Neural progenitor cell (in vitro differentiated cells): ENCODE results near the gene FHL3. TPM values are rescaled to one million over a fixed set of nuclear protein-coding genes. Genes with fewer than 3 reads are reported as not detected.

ENCODE experiments used
- DNase-seq: peaks from one replicate; pipeline ENCODE4 v3.0.0-alpha.2; 2016; ENCODE audit warnings: low spot score
- H2AFZ ChIP-seq: fragments of 200-600 bp; sonication (generic); replicated peaks from 2 replicates; pipeline ENCODE4 v1.6.1; 2016; ENCODE audit warnings: antibody characterized with exemption
- H3F3A ChIP-seq: fragments of 200-600 bp; sonication (generic); 2 replicates; pipeline ENCODE4 v1.6.1; 2016; ENCODE audit warnings: antibody characterized with exemption, low read depth
- H3K27ac ChIP-seq: fragments of 200-600 bp; sonication (generic); 2 replicates; pipeline ENCODE4 v1.5.1; 2016; ENCODE audit warnings: mild to moderate bottlenecking
- H3K27me3 ChIP-seq: fragments of 200-600 bp; sonication (generic); 2 replicates; pipeline ENCODE4 v1.6.1; 2016; ENCODE audit warnings: mild to moderate bottlenecking, moderate library complexity
- H3K36me3 ChIP-seq: fragments of 200-600 bp; sonication (generic); 2 replicates; pipeline ENCODE4 v1.5.1; 2016
- H3K4me1 ChIP-seq: fragments of 200-600 bp; sonication (generic); 2 replicates; pipeline ENCODE4 v1.6.1; 2016; ENCODE audit warnings: mixed run types
- H3K4me2 ChIP-seq: fragments of 200-600 bp; sonication (generic); 2 replicates; pipeline ENCODE4 v1.6.1; 2016
- H3K4me3 ChIP-seq: fragments of 200-600 bp; sonication (generic); 2 replicates; pipeline ENCODE4 v1.5.1; 2016
- H3K79me2 ChIP-seq: fragments of 200-600 bp; sonication (generic); 2 replicates; pipeline ENCODE4 v1.6.1; 2016; ENCODE audit warnings: low read depth
- H3K9ac ChIP-seq: fragments of 200-600 bp; sonication (generic); 2 replicates; pipeline ENCODE4 v1.6.1; 2016
- H3K9me3 ChIP-seq: fragments of 200-600 bp; sonication (generic); 2 replicates; pipeline ENCODE4 v1.5.1; 2016; ENCODE audit warnings: low read depth
- H4K20me1 ChIP-seq: fragments of 200-600 bp; sonication (generic); 2 replicates; pipeline ENCODE4 v1.6.1; 2016; ENCODE audit warnings: low read depth
- H3K27ac Mint-ChIP-seq: 3 replicates; pipeline ENCODE4 v1.8.0; 2021; ENCODE audit warnings: mixed read lengths
- H3K27me3 Mint-ChIP-seq: 2 replicates; pipeline ENCODE4 v1.8.0; 2022; ENCODE audit warnings: low read depth, mild to moderate bottlenecking, inconsistent platforms, moderate library complexity, mixed read lengths; ENCODE audit not compliant: insufficient read depth
- H3K36me3 Mint-ChIP-seq: 3 replicates; pipeline ENCODE4 v1.8.0; 2021; ENCODE audit warnings: mixed read lengths
- H3K4me1 Mint-ChIP-seq: 3 replicates; pipeline ENCODE4 v1.8.0; 2021; ENCODE audit warnings: mixed read lengths
- H3K4me3 Mint-ChIP-seq: 3 replicates; pipeline ENCODE4 v1.8.0; 2021; ENCODE audit warnings: mild to moderate bottlenecking, moderate library complexity, mixed read lengths
- H3K9me3 Mint-ChIP-seq: 3 replicates; pipeline ENCODE4 v1.8.0; 2020; ENCODE audit warnings: mixed read lengths
- EZH2 ChIP-seq: fragments of 200-600 bp; sonication (generic); IDR thresholded peaks from 2 replicates; pipeline ENCODE4 v1.6.1; 2017; ENCODE audit warnings: antibody characterized with exemption, mild to moderate bottlenecking, moderate library complexity
- EZH2phosphoT487 ChIP-seq: fragments of 200-600 bp; sonication (generic); IDR thresholded peaks from 2 replicates; pipeline ENCODE4 v1.6.1; 2017; ENCODE audit warnings: antibody characterized with exemption
- total RNA-seq: library from RNA; depleted of rRNA; stranded (reverse); fragments of >200 nt; gene quantifications from 2 replicates; pipeline ENCODE4 v1.2.3, GENCODE V29; 2015; ENCODE audit warnings: low replicate concordance
- TF ChIP-seq, protein P1 (sequence below): fragments of 200-600 bp; sonication (generic); IDR thresholded peaks from 2 replicates; pipeline ENCODE4 v1.5.1; 2017; ENCODE audit warnings: antibody characterized with exemption, mild to moderate bottlenecking

The FHL3 gene
- total RNA-seq, 1 donor from 2014 or later: 8.1 TPM

DNA sequence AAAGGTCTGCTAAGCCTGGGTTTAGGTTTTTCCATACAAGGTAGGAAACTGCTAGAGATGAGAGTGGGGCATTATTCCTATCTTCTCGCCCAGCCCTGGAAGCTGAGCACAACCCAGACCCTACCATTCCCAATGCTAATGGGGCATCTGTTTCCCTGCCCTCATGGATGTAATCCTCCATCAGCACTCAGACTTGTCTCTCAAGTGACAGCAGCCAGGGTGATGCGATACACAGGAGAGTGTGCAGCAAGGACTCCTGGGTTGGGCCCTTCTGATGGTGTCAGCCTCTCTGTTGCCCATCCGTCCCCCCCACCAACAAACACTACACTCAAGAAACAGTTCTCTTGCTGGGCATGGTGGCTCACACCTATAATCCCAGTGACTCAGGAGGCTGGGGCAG, 52.6 kb downstream of the FHL3 start:
- no peak overlapping the region for H2AFZ ChIP-seq
- H3K79me2 ChIP-seq: no peaks in the 10 kb centered on the region
- H3K4me3 ChIP-seq: no peak overlapping the region
- no peaks in the 10 kb centered on the region for H3K36me3 ChIP-seq
- H3K4me1 ChIP-seq: peaks cover 8% of the 10 kb centered on the region
- H3K27ac ChIP-seq: no peak overlapping the region
- no peaks in the 10 kb centered on the region for H3K9me3 Mint-ChIP-seq
- no peak for DNase-seq
- peaks cover 7% of the 10 kb centered on the region for H3K4me1 Mint-ChIP-seq
- H3K4me2 ChIP-seq: no peak overlapping the region
- H3K36me3 Mint-ChIP-seq: peaks cover 5% of the 10 kb centered on the region
- H3K27me3 ChIP-seq: no peaks in the 10 kb centered on the region
- peaks cover 2% of the 10 kb centered on the region for H3K27me3 Mint-ChIP-seq
- H3K9me3 ChIP-seq: no peaks in the 10 kb centered on the region
- H3K9ac ChIP-seq: no peak overlapping the region
- H3K27ac Mint-ChIP-seq: no peak overlapping the region
- H3K4me3 Mint-ChIP-seq: no peak overlapping the region
- H3F3A ChIP-seq: peaks cover 11% of the 10 kb centered on the region
- H4K20me1 ChIP-seq: no peaks in the 10 kb centered on the region
- TF ChIP-seq EZH2: no peak
- TF ChIP-seq, protein P1, sequence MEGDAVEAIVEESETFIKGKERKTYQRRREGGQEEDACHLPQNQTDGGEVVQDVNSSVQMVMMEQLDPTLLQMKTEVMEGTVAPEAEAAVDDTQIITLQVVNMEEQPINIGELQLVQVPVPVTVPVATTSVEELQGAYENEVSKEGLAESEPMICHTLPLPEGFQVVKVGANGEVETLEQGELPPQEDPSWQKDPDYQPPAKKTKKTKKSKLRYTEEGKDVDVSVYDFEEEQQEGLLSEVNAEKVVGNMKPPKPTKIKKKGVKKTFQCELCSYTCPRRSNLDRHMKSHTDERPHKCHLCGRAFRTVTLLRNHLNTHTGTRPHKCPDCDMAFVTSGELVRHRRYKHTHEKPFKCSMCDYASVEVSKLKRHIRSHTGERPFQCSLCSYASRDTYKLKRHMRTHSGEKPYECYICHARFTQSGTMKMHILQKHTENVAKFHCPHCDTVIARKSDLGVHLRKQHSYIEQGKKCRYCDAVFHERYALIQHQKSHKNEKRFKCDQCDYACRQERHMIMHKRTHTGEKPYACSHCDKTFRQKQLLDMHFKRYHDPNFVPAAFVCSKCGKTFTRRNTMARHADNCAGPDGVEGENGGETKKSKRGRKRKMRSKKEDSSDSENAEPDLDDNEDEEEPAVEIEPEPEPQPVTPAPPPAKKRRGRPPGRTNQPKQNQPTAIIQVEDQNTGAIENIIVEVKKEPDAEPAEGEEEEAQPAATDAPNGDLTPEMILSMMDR: no peak

DNA sequence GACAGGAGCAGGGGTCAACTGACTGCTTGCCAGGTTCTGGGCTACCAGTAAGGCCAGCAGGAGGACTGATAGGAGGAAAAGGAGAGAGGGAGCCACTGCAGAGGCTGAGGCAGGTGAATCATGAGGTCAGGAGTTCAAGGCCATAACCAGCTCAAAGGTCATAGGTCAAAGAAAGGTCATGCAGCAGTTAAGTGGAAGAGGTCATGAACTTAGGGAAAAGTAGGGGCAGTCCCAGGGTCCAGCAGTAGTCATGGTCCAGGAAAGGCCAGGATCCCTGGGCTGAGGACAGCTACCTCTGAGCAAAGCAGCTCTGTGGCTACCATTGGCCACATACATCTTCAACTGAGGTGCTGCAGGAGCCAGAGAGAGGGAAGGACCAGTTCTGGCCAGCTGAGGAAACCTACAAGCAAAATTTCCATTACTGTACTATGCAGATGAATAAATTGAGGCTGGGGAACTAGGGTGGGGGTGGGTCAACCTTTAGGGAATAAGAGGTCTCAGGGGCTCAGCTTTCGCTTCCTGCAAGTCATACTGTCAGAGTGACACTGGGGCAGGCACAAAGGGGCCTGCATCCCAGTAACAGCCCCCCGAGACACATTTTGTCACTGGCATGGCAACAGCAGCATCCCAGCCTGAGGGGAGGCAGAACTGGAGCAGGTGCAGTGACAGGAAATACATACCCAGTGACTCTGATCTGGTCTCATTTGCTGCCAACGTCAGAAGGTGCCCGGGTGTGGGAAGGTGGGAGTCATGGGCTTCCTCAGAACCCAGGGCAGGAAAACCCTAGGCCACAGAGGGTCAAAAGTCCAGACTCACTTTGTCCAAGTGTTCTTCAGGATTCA, 53.3 kb downstream of the FHL3 start:
- Mint-ChIP-seq H3K4me3 (no peak overlapping the region), H3K9me3 (no peaks in the 10 kb centered on the region), H3K27me3 (peaks cover 2% of the 10 kb centered on the region), H3K36me3 (peaks cover 3% of the 10 kb centered on the region), H3K27ac (peak overlapping the region; percentile 66), H3K4me1 (peaks cover 10% of the 10 kb centered on the region)
- Histone ChIP-seq H3K36me3 (no peaks in the 10 kb centered on the region), H3K4me1 (peaks cover 8% of the 10 kb centered on the region), H4K20me1 (no peaks in the 10 kb centered on the region), H3K79me2 (no peaks in the 10 kb centered on the region), H3K9ac (no peak overlapping the region), H2AFZ (no peak overlapping the region), H3F3A (peaks cover 11% of the 10 kb centered on the region), H3K4me2 (no peak overlapping the region), H3K27ac (no peak overlapping the region), H3K27me3 (no peaks in the 10 kb centered on the region), H3K9me3 (no peaks in the 10 kb centered on the region), H3K4me3 (no peak overlapping the region)
- TF ChIP-seq, protein P1: no peak
- TF ChIP-seq EZH2phosphoT487: no peak
- no peak for TF ChIP-seq EZH2
- no peak for DNase-seq

DNA sequence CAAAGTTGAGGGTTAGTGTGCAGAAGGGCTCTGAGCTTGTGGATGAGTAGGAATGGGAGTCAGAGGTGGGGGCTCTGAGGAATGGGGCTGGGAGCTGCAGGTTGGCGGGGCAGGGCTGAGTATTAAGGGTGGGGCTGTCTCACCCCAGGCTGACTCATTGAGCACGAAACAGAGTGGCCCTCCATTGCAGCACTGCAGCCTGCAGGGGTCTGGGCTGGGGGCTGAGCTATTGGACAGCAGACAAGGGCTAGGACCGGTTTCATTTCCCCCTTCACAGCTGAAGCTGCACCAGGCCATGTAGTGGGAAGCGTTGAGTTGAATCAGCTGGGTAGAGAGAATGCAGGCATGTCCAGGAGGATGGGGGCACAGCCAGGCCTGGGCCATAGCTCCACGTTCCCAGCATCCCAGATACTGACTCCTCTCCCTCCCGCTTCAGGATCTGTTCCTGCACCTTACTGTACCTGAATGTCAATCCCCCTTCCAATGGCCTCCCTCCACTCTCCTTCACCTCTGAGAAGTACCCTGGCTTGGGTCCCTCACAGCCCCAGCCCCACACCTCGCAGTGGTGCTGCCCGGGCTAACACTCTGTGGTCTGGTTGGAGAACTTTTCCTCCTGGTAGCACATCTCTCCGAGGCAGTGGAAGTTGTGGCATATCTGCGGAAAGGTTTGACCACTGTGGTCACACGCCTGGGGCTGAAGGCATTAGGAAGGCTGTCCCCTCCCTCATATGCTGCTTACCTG, 54.1 kb downstream of the FHL3 start:
- H3K79me2 ChIP-seq: no peaks in the 10 kb centered on the region
- no peak overlapping the region for H3K4me2 ChIP-seq
- H3F3A ChIP-seq: peaks cover 11% of the 10 kb centered on the region
- no peak overlapping the region for H3K9ac ChIP-seq
- no peak overlapping the region for H2AFZ ChIP-seq
- H3K27me3 ChIP-seq: no peaks in the 10 kb centered on the region
- peaks cover 8% of the 10 kb centered on the region for H3K4me1 ChIP-seq
- DNase-seq: no peak
- H3K27ac Mint-ChIP-seq: peak overlapping the region; percentile 66
- TF ChIP-seq, protein P1: no peak
- TF ChIP-seq EZH2: no peak
- no peaks in the 10 kb centered on the region for H3K9me3 ChIP-seq
- no peak overlapping the region for H3K4me3 ChIP-seq
- H3K36me3 ChIP-seq: no peaks in the 10 kb centered on the region
- no peak overlapping the region for H3K27ac ChIP-seq
- H3K9me3 Mint-ChIP-seq: no peaks in the 10 kb centered on the region
- H3K4me1 Mint-ChIP-seq: peaks cover 16% of the 10 kb centered on the region
- no peaks in the 10 kb centered on the region for H4K20me1 ChIP-seq
- H3K27me3 Mint-ChIP-seq: peaks cover 2% of the 10 kb centered on the region
- peaks cover 1% of the 10 kb centered on the region for H3K36me3 Mint-ChIP-seq
- H3K4me3 Mint-ChIP-seq: no peak overlapping the region
